Epithelial cell of proximal tubule (primary cell): ENCODE measurements around the gene ETFA. TPM values are rescaled to one million over a fixed set of nuclear protein-coding genes. Genes with fewer than 3 reads are reported as not detected.

Experiments
- DNase-seq: peaks from one replicate; pipeline ENCODE4 v3.0.0-alpha.2; 2011; ENCODE audit warnings: low read depth
- H3K4me3 ChIP-seq: 2 replicates; pipeline ENCODE4 v1.5.1; 2011; ENCODE audit warnings: low read depth, mild to moderate bottlenecking, low read length
- total RNA-seq: library from RNA; depleted of rRNA; stranded (reverse); fragments of >200 nt; gene quantifications from 2 replicates; pipeline ENCODE4 v1.2.3, GENCODE V29; 2015
- TF ChIP-seq, protein P1 (sequence below): conservative IDR thresholded peaks from 2 replicates; pipeline ENCODE4 v1.5.1; 2012; ENCODE audit warnings: low read depth, mild to moderate bottlenecking, low read length

Gene ETFA
- total RNA-seq, 1 donor from 2014 or later: 117 TPM

DNA sequence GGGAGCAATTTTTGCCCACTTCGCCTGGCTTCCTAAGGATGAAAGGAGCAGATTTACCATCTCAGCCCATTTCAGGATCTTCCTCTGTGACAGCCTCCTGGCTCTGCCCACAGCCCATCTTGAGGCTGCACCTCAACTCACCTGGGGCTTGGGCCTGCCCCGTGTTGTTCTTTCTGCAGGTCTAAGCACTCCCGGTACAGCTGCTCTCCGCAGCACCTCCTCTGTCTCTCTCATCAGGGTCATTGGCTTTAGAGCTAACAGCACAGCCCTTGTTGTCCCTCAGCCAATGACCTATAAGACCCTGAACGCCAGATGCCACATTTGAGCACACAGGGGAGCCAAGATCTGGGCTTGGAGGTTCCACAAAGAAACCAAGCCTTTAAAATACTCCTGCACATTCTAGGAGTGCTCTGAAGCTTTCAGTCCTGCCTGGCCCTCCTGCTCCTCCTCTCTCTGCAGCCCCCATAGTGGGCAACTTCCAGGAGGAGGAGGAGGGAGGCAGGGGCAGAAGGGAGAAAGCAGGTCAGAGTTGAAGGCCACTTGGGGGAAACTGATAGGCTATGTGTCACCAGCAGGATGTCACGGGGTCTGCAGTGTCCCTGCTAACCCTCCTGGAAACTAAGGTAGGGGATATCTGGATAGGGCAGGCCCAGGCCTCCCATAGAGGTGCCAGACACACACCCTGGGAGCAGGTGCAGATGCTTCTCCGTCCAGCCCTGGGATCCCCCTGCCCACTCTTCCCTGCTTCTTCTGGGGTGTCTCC is 115.6 kb downstream of the ETFA start:
- no peak for DNase-seq
- TF ChIP-seq, protein P1, sequence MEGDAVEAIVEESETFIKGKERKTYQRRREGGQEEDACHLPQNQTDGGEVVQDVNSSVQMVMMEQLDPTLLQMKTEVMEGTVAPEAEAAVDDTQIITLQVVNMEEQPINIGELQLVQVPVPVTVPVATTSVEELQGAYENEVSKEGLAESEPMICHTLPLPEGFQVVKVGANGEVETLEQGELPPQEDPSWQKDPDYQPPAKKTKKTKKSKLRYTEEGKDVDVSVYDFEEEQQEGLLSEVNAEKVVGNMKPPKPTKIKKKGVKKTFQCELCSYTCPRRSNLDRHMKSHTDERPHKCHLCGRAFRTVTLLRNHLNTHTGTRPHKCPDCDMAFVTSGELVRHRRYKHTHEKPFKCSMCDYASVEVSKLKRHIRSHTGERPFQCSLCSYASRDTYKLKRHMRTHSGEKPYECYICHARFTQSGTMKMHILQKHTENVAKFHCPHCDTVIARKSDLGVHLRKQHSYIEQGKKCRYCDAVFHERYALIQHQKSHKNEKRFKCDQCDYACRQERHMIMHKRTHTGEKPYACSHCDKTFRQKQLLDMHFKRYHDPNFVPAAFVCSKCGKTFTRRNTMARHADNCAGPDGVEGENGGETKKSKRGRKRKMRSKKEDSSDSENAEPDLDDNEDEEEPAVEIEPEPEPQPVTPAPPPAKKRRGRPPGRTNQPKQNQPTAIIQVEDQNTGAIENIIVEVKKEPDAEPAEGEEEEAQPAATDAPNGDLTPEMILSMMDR: no peak
- no peak overlapping the region for H3K4me3 ChIP-seq

DNA sequence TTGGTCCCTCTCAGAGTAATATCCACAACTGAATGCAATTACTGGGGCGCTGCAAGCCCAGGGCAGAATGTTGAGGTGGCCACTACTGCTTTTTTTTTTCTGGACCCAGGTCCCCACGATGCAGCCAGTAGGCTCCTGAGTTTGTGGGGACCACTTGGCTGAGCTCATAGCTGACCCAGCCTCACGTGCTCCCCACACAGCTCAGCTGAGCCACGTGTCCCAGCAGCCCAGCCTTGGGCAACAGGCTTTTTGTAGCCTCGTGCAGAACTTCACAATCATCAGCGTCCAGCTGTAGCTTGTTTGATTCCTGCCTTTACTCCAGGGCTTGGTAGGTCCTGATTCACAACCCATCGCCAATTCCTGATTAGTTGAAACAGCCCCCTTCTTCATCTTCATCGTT is 117.3 kb downstream of the ETFA start:
- TF ChIP-seq, protein P1: no peak
- no peak for DNase-seq

DNA sequence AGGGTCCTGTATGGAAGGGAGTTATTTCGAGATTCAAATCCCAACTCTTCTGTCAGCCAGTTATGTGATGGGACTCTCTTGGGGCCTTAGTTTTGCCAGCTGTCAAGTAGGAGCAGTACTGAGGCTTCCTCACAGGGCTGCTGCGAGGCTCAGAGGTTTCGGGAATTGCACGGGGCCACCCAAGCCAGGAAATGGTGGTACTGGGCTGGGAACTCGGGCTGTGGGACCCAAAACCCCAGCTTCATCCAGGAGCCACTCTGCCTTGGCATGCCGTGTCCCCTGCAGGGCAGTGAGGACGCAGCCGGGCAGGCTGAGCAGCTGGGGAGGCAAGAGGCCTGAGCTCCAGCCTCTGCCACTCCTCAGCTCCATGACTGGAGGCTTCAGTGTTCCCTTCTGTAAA is 118.6 kb downstream of the ETFA start:
- TF ChIP-seq, protein P1: no peak
- no peak overlapping the region for H3K4me3 ChIP-seq
- no peak for DNase-seq

More for the DNA sequence above, 117.3 kb downstream of the ETFA start:
- no peak overlapping the region for H3K4me3 ChIP-seq

DNA sequence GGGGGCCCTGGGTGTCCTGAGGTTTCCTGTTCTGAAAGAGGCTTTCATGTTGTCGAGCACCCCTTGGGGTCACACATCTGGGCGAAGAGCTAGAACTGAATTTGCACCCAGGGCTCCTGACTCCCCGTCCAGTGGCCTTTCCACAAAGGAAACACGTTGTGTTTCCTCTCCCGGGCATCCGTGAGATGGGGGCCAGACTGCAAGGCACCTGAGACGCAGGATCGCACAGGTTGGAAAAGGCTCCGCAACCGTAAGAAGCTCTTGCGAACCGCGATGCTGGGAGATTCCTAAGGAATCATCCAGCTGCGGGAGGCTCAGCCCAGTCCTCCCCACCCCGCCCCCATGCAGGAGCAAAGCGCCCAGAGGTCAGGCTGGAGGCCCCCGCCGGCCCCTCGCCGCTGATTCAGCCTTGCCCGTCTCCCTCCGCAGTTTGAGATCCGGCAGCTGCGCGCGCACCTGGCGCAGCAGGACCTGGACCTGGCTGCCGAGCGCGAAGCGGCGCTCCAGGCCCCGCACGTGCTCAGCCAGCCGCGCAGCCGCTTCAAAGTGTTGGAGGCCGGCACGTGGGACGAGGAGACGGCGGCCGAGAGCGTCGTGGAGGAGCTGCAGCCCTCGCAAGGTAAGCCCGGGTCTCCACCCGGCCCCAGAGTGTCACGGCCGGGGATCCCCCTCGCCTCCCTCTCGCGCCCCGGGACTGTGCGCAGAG is 119.6 kb downstream of the ETFA start:
- H3K4me3 ChIP-seq: no peak overlapping the region
- DNase-seq: no peak
- TF ChIP-seq, protein P1: no peak

DNA sequence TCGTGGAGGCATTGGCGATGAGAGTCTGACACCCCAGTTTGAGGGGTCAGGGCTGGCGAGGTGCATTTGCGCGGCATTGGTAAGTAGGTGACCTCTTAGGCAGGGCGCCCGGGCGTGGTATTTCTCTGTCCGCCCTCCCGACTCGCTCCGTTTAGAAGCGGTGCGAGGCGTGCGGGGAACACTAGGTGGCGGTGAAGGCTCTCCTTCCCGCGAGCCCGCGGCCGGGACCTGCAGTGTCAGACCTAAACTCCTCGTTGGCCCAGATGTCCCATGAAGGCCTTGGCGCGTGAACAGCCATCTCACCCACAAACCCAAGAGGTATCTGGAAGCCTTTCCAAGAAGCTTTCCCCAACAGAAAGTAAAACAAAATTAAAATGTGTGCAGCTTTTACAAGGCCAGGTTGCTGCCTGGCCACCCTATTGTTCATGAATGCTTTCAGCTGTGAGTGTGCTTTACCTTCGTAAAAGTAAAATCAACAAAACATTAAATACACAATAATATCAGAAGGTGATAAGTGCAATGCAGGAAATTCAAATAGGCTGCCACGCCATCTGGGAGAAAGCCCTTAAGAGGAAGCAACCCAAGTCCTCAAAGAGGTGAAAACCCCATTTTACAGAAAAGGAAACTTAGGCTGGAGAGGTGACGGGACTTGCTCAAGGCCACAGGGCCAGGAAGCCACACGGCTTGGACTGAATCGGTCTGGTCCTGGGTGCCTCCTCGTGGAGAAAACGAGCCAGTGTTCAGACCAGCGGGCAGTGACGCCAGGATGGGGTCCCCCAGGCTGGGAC is 120.3 kb downstream of the ETFA start:
- no peak for DNase-seq

DNA sequence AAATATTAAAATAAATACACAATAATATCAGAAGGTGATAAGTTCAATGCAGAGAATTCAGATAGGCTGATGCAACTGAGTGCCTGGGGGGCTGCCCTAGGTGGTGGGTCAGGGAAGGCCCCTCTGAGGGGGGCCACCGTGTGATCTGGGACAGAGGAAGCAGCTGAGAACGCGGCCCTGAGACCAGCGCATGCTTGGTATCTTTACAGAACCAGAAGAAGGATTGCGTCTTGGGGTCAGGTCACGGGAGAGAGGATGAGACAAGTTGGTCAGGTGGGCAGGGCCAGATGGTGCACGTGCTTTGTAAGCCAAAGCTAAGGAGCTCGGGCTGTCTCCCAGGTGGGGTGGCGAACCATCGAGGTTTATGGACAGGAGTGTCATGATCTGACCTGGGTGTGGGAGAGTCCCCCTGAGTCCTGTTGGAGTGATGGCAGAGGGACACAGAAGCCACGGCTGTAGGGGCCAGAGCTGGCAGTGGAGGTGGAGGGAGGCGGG is 121.2 kb downstream of the ETFA start:
- TF ChIP-seq, protein P1: no peak
- no peak overlapping the region for H3K4me3 ChIP-seq
- no peak for DNase-seq

More for the DNA sequence above, 120.3 kb downstream of the ETFA start:
- TF ChIP-seq, protein P1: peak; percentile 88
- H3K4me3 ChIP-seq: peak overlapping the region; percentile 18
